ENCODE measurements around the gene DMD.

The DMD gene

GRCh38 chrX:31433856-31434255 is 1777.5 kb downstream of the DMD start:
- TF ChIP-seq CTCF (IDR thresholded peaks at IDR 0.05; ENCODE audit: low read depth, low read length, missing control alignments), result no peak
- no peak overlapping the region for H3K4me3 ChIP-seq (ENCODE audit: low read depth, low read length)
- DNase-seq (ENCODE audit: low read depth), result no peak

DNA sequence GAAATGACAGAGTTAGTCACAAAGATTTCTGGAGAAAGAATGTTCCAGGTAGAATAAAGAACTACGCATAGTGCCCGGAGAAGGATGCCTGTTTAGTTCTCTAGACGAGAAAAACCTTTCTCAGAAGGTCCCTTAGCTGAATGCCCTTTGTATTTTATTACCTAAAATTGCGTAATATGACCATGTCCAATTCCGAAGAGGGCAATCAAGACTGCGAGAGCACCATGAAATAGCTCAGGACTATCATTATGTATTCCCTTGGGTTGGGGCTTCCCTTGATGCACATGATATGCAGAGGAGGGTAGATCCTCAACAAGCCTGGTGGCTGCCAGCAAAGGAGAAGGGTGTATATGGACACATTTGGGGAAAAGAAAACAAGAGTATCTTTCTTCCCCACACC is 1781.4 kb downstream of the DMD start:
- no peak for DNase-seq (ENCODE audit: low read depth)
- no peak overlapping the region for H3K4me3 ChIP-seq (ENCODE audit: low read depth, low read length)
- no peak for TF ChIP-seq CTCF (IDR thresholded peaks at IDR 0.05; ENCODE audit: low read depth, low read length, missing control alignments)

DNA sequence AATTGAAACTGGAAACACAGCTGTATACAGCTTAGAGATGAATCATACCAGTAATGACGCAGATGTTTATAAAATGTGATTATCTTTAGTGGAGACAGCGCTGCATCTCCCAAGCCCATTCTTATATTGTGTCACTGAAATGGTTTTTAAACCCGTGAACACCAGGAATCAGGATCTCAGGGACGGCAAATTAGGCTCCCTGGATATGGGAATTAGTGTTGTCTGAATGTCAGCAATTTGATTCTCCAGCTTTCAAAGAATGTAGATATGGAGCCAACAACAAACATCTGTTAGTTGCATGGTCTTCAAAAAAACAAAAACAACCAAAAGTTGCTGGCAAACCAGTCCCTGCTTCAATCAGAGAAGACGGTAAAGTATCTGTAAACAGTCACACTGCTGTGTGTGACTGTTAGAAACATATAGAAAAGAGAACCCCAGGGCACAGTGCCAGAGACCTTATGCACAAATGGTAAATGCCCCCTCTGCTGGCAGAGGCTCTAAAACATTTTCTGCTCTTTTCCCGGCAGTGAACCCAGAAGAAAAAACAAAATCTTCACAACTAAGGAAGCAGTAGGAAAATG is 1787.7 kb downstream of the DMD start:
- peak; percentile 22 for TF ChIP-seq CTCF (IDR thresholded peaks at IDR 0.05; ENCODE audit: low read depth, low read length, missing control alignments)
- H3K4me3 ChIP-seq (ENCODE audit: low read depth, low read length), result no peak overlapping the region
- DNase-seq (ENCODE audit: low read depth), result no peak

- no peak overlapping the region for H3K4me3 ChIP-seq (ENCODE audit: low read depth, low read length)
- no peak for TF ChIP-seq CTCF (IDR thresholded peaks at IDR 0.05; ENCODE audit: low read depth, low read length, missing control alignments)
- no peak for DNase-seq (ENCODE audit: low read depth)
These were observed 1789.9 kb downstream of the DMD start for GRCh38 chrX:31421441-31421840.

DNA sequence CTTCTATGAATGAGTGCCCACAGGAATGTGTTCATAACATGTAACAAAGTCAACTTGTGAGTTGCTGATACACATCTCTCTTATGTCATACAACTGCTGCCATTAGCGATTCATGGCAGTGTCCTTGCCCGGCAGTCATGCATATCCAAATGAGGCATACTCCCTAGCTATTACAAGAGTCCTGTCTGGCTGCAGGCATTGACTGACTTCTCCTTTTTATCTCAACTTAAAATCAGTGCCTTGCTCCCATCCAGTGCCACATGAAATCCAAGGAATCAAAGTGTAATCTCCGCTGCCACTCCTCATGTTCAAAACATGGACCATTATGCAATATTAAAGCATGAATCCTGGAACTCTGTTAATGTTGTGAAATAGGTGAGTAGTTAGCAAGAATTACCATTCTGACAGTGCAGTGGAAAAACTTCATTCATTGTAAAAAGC is 1790.6 kb downstream of the DMD start:
- TF ChIP-seq CTCF (IDR thresholded peaks at IDR 0.05; ENCODE audit: low read depth, low read length, missing control alignments), result no peak
- H3K4me3 ChIP-seq (ENCODE audit: low read depth, low read length), result no peak overlapping the region
- DNase-seq (ENCODE audit: low read depth), result no peak

GRCh38 chrX:31420302-31420701 is 1791.0 kb downstream of the DMD start:
- TF ChIP-seq CTCF (IDR thresholded peaks at IDR 0.05; ENCODE audit: low read depth, low read length, missing control alignments), result no peak
- DNase-seq (ENCODE audit: low read depth), result no peak
- no peak overlapping the region for H3K4me3 ChIP-seq (ENCODE audit: low read depth, low read length)

DNA sequence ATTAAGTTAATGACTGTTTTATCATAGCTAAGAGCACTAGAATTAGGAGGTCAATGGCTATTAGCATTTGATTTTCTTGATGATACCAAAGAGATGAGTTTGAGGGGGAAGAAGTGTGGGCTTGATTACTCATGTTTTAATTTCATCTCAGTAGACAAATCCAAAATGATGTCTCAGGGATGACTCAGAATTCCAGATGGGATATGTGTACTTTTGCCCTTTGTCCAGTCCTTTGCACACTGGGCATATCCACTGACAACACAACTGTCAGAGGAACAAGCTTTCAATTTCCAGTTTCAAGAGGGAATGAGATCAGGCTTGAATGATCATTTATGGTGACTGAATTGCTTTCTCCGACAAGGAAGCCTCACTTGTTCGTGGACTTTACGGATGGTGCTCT is 1814.2 kb downstream of the DMD start:
- no peak for DNase-seq (ENCODE audit: low read depth)
- no peak overlapping the region for H3K4me3 ChIP-seq (ENCODE audit: low read depth, low read length)
- TF ChIP-seq CTCF (IDR thresholded peaks at IDR 0.05; ENCODE audit: low read depth, low read length, missing control alignments), result no peak

All from GM12864 (cell line).